ENCODE measurements around the gene MPND.

The MPND gene

GRCh38 chr19:4403005-4403761 lies 59.8 kb downstream of the MPND start:
- DNase-seq (ENCODE audit: low read depth), result no peak

GRCh38 chr19:4405977-4406376 lies 62.6 kb downstream of the MPND start:
- no peak for DNase-seq (ENCODE audit: low read depth)

- DNase-seq (ENCODE audit: low read depth), result no peak
Observed at GRCh38 chr19:4406626-4407025, 63.3 kb downstream of the MPND start.

- no peak for DNase-seq (ENCODE audit: low read depth)
Observed at GRCh38 chr19:4409123-4409933, 66.0 kb downstream of the MPND start.

Data from stimulated activated CD4-positive, alpha-beta T cell treated with anti-CD3 and anti-CD28 coated beads, Interleukin-2, amount 100 ng/mL, for 4 hours (primary cell).